Measurements from ENCODE around the gene LRP6. TPM values are rescaled to one million over a fixed set of nuclear protein-coding genes. Genes with fewer than 3 reads are reported as not detected.

The LRP6 gene
- total and polyA plus RNA-seq, 5 donors from 2014 or later, result 0.76 to 1.4 (median 1.3) TPM; not detected in 2

GRCh38 chr12:12091977-12092663 lies 174.7 kb downstream of the LRP6 start:
- H3K9me3 ChIP-seq (ENCODE audit: control insufficient read depth in 2 of 2, low read length in 2 of 2), result no peaks in the 10 kb centered on the region
- Mint-ChIP-seq H3K4me3 (no peak overlapping the region), H3K9me3 (peaks cover 0 to 1% (median 0%) of the 10 kb centered on the region in 7 donors), H3K27ac (no peak overlapping the region), H3K4me1 (no peaks in the 10 kb centered on the region), H3K36me3 (no peaks in the 10 kb centered on the region), H3K27me3 (peaks cover 12% of the 10 kb centered on the region)
- no peaks in the 10 kb centered on the region for H3K4me1 ChIP-seq (ENCODE audit: control insufficient read depth, insufficient read depth, low read length, poor library complexity, severe bottlenecking)
- no peaks in the 10 kb centered on the region for H3K27me3 ChIP-seq (ENCODE audit: control insufficient read depth, insufficient read depth, low read length)
- H3K36me3 ChIP-seq (ENCODE audit: control insufficient read depth, insufficient read depth, low read length), result no peaks in the 10 kb centered on the region
- no peak for DNase-seq
- no peak overlapping the region for H3K27ac ChIP-seq (ENCODE audit: insufficient read depth, low read length, poor library complexity, severe bottlenecking)
- ATAC-seq (ENCODE audit: low read depth in 2 of 2), result no peak
- H3K4me3 ChIP-seq (ENCODE audit: low read depth, low read length), result no peak overlapping the region

DNA sequence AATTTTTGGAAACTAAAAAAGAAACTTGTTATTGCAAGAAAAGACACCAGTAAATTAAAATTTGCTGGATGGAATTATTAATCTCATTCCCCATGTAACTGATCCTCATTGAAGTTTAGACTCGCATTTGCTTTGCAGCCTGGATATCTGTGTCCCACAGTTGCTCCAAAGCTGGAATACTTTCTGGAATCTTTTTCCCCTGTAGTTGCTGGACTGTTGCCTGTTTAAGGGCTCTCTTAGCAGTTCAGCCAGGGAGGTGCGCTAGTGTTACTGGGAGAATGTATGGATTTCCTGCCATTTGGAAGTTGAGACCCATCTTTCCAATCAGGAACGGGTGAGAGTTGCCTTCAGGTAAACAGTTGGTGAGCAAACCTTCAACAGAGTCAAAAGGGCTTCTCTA lies 175.8 kb downstream of the LRP6 start:
- no peak overlapping the region for H3K27ac Mint-ChIP-seq
- H3K4me1 ChIP-seq (ENCODE audit: control insufficient read depth, insufficient read depth, low read length, poor library complexity, severe bottlenecking), result no peaks in the 10 kb centered on the region
- no peak overlapping the region for H3K4me3 Mint-ChIP-seq
- no peaks in the 10 kb centered on the region for H3K4me1 Mint-ChIP-seq
- H3K27ac ChIP-seq (ENCODE audit: insufficient read depth, low read length, poor library complexity, severe bottlenecking), result no peak overlapping the region
- H3K4me3 ChIP-seq (ENCODE audit: low read depth, low read length), result no peak overlapping the region
- no peaks in the 10 kb centered on the region for H3K27me3 ChIP-seq (ENCODE audit: control insufficient read depth, insufficient read depth, low read length)
- no peaks in the 10 kb centered on the region for H3K9me3 ChIP-seq (ENCODE audit: control insufficient read depth in 2 of 2, low read length in 2 of 2)
- DNase-seq (no peak), ATAC-seq (ENCODE audit: low read depth in 2 of 2) (no peak)
- peaks cover 0 to 1% (median 0%) of the 10 kb centered on the region in 7 donors for H3K9me3 Mint-ChIP-seq
- H3K27me3 Mint-ChIP-seq, result peaks cover 12% of the 10 kb centered on the region
- no peaks in the 10 kb centered on the region for H3K36me3 Mint-ChIP-seq
- no peaks in the 10 kb centered on the region for H3K36me3 ChIP-seq (ENCODE audit: control insufficient read depth, insufficient read depth, low read length)

DNA sequence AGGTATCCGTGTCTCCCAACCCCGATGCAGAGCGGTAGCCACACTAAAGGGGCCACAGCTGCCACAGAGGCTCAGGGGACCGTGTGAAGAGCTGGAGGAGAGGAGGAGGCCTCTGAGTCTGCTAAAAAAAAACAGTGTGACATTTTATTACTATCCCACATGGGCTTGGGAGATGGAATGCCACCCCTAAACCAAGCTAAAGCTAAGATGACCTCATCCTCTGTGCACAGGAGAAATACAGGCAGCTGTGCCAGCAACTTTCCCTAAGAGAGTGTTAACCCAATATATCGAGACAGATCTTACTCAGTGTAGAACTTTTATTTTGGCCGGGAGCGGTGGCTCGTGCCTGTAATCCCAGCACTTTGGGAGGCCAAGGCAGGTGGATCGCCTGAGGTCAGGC lies 178.1 kb downstream of the LRP6 start:
- Histone ChIP-seq H3K27ac (ENCODE audit: insufficient read depth, low read length, poor library complexity, severe bottlenecking) (no peak overlapping the region), H3K4me1 (ENCODE audit: control insufficient read depth, insufficient read depth, low read length, poor library complexity, severe bottlenecking) (no peaks in the 10 kb centered on the region), H3K4me3 (ENCODE audit: low read depth, low read length) (no peak overlapping the region), H3K27me3 (ENCODE audit: control insufficient read depth, insufficient read depth, low read length) (no peaks in the 10 kb centered on the region), H3K9me3 (ENCODE audit: control insufficient read depth in 2 of 2, low read length in 2 of 2) (no peaks in the 10 kb centered on the region), H3K36me3 (ENCODE audit: control insufficient read depth, insufficient read depth, low read length) (no peaks in the 10 kb centered on the region)
- no peak overlapping the region for H3K4me3 Mint-ChIP-seq
- ATAC-seq (ENCODE audit: low read depth in 2 of 2) (no peak), DNase-seq (no peak)
- H3K27ac Mint-ChIP-seq, result no peak overlapping the region
- no peaks in the 10 kb centered on the region for H3K36me3 Mint-ChIP-seq
- no peaks in the 10 kb centered on the region for H3K9me3 Mint-ChIP-seq
- peaks cover 6% of the 10 kb centered on the region for H3K27me3 Mint-ChIP-seq
- no peaks in the 10 kb centered on the region for H3K4me1 Mint-ChIP-seq

- H3K4me1 ChIP-seq (ENCODE audit: control insufficient read depth, insufficient read depth, low read length, poor library complexity, severe bottlenecking), result no peaks in the 10 kb centered on the region
- H3K27me3 ChIP-seq (ENCODE audit: control insufficient read depth, insufficient read depth, low read length), result no peaks in the 10 kb centered on the region
- H3K36me3 Mint-ChIP-seq, result no peaks in the 10 kb centered on the region
- H3K9me3 ChIP-seq (ENCODE audit: control insufficient read depth in 2 of 2, low read length in 2 of 2), result no peaks in the 10 kb centered on the region
- H3K4me3 ChIP-seq (ENCODE audit: low read depth, low read length), result no peak overlapping the region
- no peak for DNase-seq
- H3K27me3 Mint-ChIP-seq, result peaks cover 6% of the 10 kb centered on the region
- no peak overlapping the region for H3K27ac Mint-ChIP-seq
- no peak overlapping the region for H3K27ac ChIP-seq (ENCODE audit: insufficient read depth, low read length, poor library complexity, severe bottlenecking)
- H3K36me3 ChIP-seq (ENCODE audit: control insufficient read depth, insufficient read depth, low read length), result no peaks in the 10 kb centered on the region
- H3K4me3 Mint-ChIP-seq, result no peak overlapping the region
- no peak for ATAC-seq (ENCODE audit: low read depth in 2 of 2)
- H3K9me3 Mint-ChIP-seq, result no peaks in the 10 kb centered on the region
- H3K4me1 Mint-ChIP-seq, result no peaks in the 10 kb centered on the region
Measured at GRCh38 chr12:12088147-12088546, 178.7 kb downstream of the LRP6 start.

GRCh38 chr12:12087693-12088034 lies 179.2 kb downstream of the LRP6 start:
- no peak overlapping the region for H3K27ac ChIP-seq (ENCODE audit: insufficient read depth, low read length, poor library complexity, severe bottlenecking)
- no peaks in the 10 kb centered on the region for H3K27me3 ChIP-seq (ENCODE audit: control insufficient read depth, insufficient read depth, low read length)
- Mint-ChIP-seq H3K27me3 (peaks cover 6% of the 10 kb centered on the region), H3K27ac (no peak overlapping the region), H3K4me1 (no peaks in the 10 kb centered on the region), H3K9me3 (no peaks in the 10 kb centered on the region), H3K36me3 (no peaks in the 10 kb centered on the region), H3K4me3 (no peak overlapping the region)
- ATAC-seq (ENCODE audit: low read depth in 2 of 2) (no peak), DNase-seq (no peak)
- H3K4me1 ChIP-seq (ENCODE audit: control insufficient read depth, insufficient read depth, low read length, poor library complexity, severe bottlenecking), result no peaks in the 10 kb centered on the region
- H3K36me3 ChIP-seq (ENCODE audit: control insufficient read depth, insufficient read depth, low read length), result no peaks in the 10 kb centered on the region
- H3K4me3 ChIP-seq (ENCODE audit: low read depth, low read length), result no peak overlapping the region
- no peaks in the 10 kb centered on the region for H3K9me3 ChIP-seq (ENCODE audit: control insufficient read depth in 2 of 2, low read length in 2 of 2)

- Mint-ChIP-seq H3K36me3 (no peaks in the 10 kb centered on the region), H3K9me3 (no peaks in the 10 kb centered on the region), H3K4me1 (no peaks in the 10 kb centered on the region), H3K27ac (no peak overlapping the region), H3K4me3 (no peak overlapping the region), H3K27me3 (peaks cover 6% of the 10 kb centered on the region)
- Histone ChIP-seq H3K27ac (ENCODE audit: insufficient read depth, low read length, poor library complexity, severe bottlenecking) (no peak overlapping the region), H3K36me3 (ENCODE audit: control insufficient read depth, insufficient read depth, low read length) (no peaks in the 10 kb centered on the region), H3K4me3 (ENCODE audit: low read depth, low read length) (no peak overlapping the region), H3K4me1 (ENCODE audit: control insufficient read depth, insufficient read depth, low read length, poor library complexity, severe bottlenecking) (no peaks in the 10 kb centered on the region), H3K27me3 (ENCODE audit: control insufficient read depth, insufficient read depth, low read length) (no peaks in the 10 kb centered on the region), H3K9me3 (ENCODE audit: control insufficient read depth in 2 of 2, low read length in 2 of 2) (no peaks in the 10 kb centered on the region)
- ATAC-seq (ENCODE audit: low read depth in 2 of 2) (no peak), DNase-seq (no peak)
Measured at GRCh38 chr12:12086973-12087692, 179.7 kb downstream of the LRP6 start.

GRCh38 chr12:12086362-12086761 lies 180.5 kb downstream of the LRP6 start:
- Histone ChIP-seq H3K27ac (ENCODE audit: insufficient read depth, low read length, poor library complexity, severe bottlenecking) (no peak overlapping the region), H3K4me3 (ENCODE audit: low read depth, low read length) (no peak overlapping the region), H3K9me3 (ENCODE audit: control insufficient read depth in 2 of 2, low read length in 2 of 2) (no peaks in the 10 kb centered on the region), H3K27me3 (ENCODE audit: control insufficient read depth, insufficient read depth, low read length) (no peaks in the 10 kb centered on the region), H3K4me1 (ENCODE audit: control insufficient read depth, insufficient read depth, low read length, poor library complexity, severe bottlenecking) (no peaks in the 10 kb centered on the region), H3K36me3 (ENCODE audit: control insufficient read depth, insufficient read depth, low read length) (no peaks in the 10 kb centered on the region)
- H3K4me1 Mint-ChIP-seq, result peaks cover 0 to 2% (median 0%) of the 10 kb centered on the region in 4 donors
- peaks cover 6% of the 10 kb centered on the region for H3K27me3 Mint-ChIP-seq
- H3K4me3 Mint-ChIP-seq, result no peak overlapping the region
- H3K9me3 Mint-ChIP-seq, result no peaks in the 10 kb centered on the region
- ATAC-seq (ENCODE audit: low read depth in 2 of 2) (no peak), DNase-seq (no peak)
- H3K36me3 Mint-ChIP-seq, result no peaks in the 10 kb centered on the region
- no peak overlapping the region for H3K27ac Mint-ChIP-seq

DNA sequence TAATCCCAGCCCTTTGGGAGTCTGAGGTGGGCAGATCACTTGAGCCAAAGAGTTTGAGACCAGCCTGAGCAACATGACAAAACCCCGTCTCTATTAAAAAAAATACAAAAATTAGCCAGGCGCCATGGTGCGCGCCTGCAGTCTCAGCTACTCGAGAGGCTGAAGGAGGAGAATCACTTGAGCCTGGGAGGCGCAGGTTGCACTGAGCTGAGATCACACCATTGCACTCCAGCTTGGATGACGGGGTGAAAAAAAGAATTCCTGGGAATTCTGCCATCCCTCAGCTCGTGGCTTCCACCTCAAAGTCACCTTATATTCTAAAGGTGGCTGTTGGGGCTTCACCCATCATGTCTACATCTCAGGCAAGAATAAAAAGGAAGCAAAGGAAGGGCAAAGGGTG lies 183.2 kb downstream of the LRP6 start:
- Mint-ChIP-seq H3K4me1 (peaks cover 0 to 2% (median 0%) of the 10 kb centered on the region in 4 donors), H3K4me3 (no peak overlapping the region), H3K27ac (no peak overlapping the region), H3K36me3 (no peaks in the 10 kb centered on the region), H3K9me3 (no peaks in the 10 kb centered on the region), H3K27me3 (no peaks in the 10 kb centered on the region)
- Histone ChIP-seq H3K4me1 (ENCODE audit: control insufficient read depth, insufficient read depth, low read length, poor library complexity, severe bottlenecking) (no peaks in the 10 kb centered on the region), H3K27ac (ENCODE audit: insufficient read depth, low read length, poor library complexity, severe bottlenecking) (no peak overlapping the region), H3K27me3 (ENCODE audit: control insufficient read depth, insufficient read depth, low read length) (no peaks in the 10 kb centered on the region), H3K4me3 (ENCODE audit: low read depth, low read length) (no peak overlapping the region), H3K9me3 (ENCODE audit: control insufficient read depth in 2 of 2, low read length in 2 of 2) (no peaks in the 10 kb centered on the region), H3K36me3 (ENCODE audit: control insufficient read depth, insufficient read depth, low read length) (no peaks in the 10 kb centered on the region)
- ATAC-seq (ENCODE audit: low read depth in 2 of 2) (no peak), DNase-seq (no peak)

Data from CD4-positive, CD25-positive, alpha-beta regulatory T cell (primary cell).